ENCODE results near the gene ADM2.

Gene ADM2

DNA sequence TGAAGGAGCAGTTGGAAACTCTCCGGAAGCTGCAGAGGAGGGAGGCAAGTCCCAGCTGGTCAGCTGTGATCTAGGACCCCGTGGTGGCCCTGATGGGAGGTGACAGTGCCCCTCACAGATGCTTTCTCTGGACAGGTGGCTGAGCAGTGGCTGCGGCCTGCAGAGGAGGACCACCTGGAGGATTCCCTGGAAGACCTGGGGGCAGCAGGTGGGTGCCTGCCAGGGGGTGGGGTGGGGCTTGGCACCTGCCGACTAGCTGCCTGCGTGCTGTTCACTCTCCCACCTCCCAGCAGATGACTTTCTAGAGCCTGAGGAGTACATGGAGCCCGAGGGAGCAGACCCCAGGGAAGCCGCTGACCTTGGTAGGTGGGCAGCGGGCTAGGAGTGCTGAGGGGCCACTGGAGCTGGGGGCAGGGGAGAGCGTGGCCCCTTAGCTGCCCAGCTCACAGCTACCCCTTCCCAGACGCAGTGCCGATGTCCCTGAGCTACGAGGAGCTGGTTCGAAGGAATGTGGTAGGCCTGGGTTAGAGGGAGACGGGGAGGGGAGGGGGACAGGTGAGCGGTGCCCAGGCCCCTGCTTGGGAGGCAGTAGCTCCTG, 41.0 kb downstream of the ADM2 start:
- H3K9me3 ChIP-seq (ENCODE audit: control insufficient read depth, insufficient read depth, low read length): no peaks in the 10 kb centered on the region
- peaks cover 19% of the 10 kb centered on the region for H3K4me1 ChIP-seq (ENCODE audit: control insufficient read depth, low read length)
- no peak overlapping the region for H3K4me2 ChIP-seq (ENCODE audit: low read length)
- no peaks in the 10 kb centered on the region for H3K27me3 ChIP-seq (ENCODE audit: control insufficient read depth, low read length)
- no peak overlapping the region for H3K27ac ChIP-seq (ENCODE audit: low read depth, low read length)
- no peak overlapping the region for H3K4me3 ChIP-seq (ENCODE audit: low read length)
- no peaks in the 10 kb centered on the region for H4K20me1 ChIP-seq (ENCODE audit: control insufficient read depth, insufficient read depth, low read depth, low read length)
- H3K36me3 ChIP-seq (ENCODE audit: control insufficient read depth, low read length): peaks cover 70% of the 10 kb centered on the region
- H3F3A ChIP-seq (ENCODE audit: control insufficient read depth, insufficient read depth): peaks cover 2% of the 10 kb centered on the region; the same call in 1 of the 2 replicates
- TF ChIP-seq, protein P1, sequence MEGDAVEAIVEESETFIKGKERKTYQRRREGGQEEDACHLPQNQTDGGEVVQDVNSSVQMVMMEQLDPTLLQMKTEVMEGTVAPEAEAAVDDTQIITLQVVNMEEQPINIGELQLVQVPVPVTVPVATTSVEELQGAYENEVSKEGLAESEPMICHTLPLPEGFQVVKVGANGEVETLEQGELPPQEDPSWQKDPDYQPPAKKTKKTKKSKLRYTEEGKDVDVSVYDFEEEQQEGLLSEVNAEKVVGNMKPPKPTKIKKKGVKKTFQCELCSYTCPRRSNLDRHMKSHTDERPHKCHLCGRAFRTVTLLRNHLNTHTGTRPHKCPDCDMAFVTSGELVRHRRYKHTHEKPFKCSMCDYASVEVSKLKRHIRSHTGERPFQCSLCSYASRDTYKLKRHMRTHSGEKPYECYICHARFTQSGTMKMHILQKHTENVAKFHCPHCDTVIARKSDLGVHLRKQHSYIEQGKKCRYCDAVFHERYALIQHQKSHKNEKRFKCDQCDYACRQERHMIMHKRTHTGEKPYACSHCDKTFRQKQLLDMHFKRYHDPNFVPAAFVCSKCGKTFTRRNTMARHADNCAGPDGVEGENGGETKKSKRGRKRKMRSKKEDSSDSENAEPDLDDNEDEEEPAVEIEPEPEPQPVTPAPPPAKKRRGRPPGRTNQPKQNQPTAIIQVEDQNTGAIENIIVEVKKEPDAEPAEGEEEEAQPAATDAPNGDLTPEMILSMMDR (IDR thresholded peaks at IDR 0.05; ENCODE audit: low read depth, low read length, poor library complexity, severe bottlenecking): no peak
- H3K9me2 ChIP-seq (replicated peaks; ENCODE audit: control insufficient read depth, low read length): no peaks in the 10 kb centered on the region
- peaks cover 59% of the 10 kb centered on the region for H3K79me2 ChIP-seq (ENCODE audit: control insufficient read depth, low read length)

DNA sequence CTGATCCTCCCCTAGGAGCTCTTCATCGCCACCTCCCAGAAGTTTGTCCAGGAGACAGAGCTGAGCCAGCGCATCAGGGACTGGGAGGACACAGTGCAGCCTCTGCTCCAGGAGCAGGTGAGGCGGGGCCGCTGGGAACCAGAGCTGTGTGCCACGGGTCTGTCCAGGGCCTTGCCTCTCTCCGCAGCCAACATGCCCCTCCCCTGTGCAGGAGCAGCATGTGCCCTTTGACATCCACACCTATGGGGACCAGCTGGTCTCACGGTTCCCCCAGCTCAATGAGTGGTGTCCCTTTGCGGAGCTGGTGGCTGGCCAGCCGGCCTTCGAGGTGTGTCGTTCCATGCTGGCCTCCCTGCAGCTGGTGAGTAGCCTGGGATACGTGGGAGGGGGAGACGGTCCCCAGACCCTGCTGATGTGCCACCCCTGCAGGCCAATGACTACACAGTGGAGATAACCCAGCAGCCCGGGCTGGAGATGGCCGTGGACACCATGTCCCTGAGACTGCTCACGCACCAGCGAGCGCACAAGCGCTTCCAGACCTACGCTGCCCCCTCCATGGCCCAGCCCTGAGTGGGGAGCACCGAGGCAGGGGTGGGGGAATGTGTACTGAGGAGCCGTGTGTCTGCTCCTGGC, 41.6 kb downstream of the ADM2 start:
- TF ChIP-seq, protein P1 (IDR thresholded peaks at IDR 0.05; ENCODE audit: low read depth, low read length, poor library complexity, severe bottlenecking): no peak
- TF ChIP-seq EZH2phosphoT487 (IDR thresholded peaks at IDR 0.05; ENCODE audit: borderline replicate concordance, low read length): no peak
- Histone ChIP-seq H3K9me3 (ENCODE audit: control insufficient read depth, insufficient read depth, low read length) (no peaks in the 10 kb centered on the region), H3K9me2 (replicated peaks; ENCODE audit: control insufficient read depth, low read length) (no peaks in the 10 kb centered on the region), H3K4me1 (ENCODE audit: control insufficient read depth, low read length) (peaks cover 22% of the 10 kb centered on the region), H3K27ac (ENCODE audit: low read depth, low read length) (no peak overlapping the region), H3K4me2 (ENCODE audit: low read length) (no peak overlapping the region), H3K36me3 (ENCODE audit: control insufficient read depth, low read length) (peaks cover 64% of the 10 kb centered on the region), H4K20me1 (ENCODE audit: control insufficient read depth, insufficient read depth, low read depth, low read length) (no peaks in the 10 kb centered on the region), H3F3A (ENCODE audit: control insufficient read depth, insufficient read depth) (peaks cover 8% of the 10 kb centered on the region), H3K27me3 (ENCODE audit: control insufficient read depth, low read length) (no peaks in the 10 kb centered on the region), H3K79me2 (ENCODE audit: control insufficient read depth, low read length) (peaks cover 54% of the 10 kb centered on the region), H3K4me3 (ENCODE audit: low read length) (no peak overlapping the region)

DNA sequence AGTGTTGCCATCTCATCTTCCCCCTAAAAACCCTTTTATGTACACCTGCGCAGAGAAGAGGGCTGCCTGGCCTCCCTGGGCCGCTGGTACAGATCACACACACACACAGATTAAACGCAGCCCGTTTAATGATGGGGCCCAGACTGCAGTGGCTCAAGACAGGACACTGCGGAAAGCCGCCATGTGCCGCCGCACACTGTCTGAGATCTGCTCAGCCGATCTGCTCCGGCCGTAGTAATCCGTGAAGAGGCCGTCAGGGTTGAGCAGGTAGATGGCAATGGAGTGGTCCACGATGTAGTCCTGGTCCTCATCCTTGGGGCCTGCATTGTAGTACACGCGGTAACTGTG, 42.1 kb downstream of the ADM2 start:
- H4K20me1 ChIP-seq (ENCODE audit: control insufficient read depth, insufficient read depth, low read depth, low read length): no peaks in the 10 kb centered on the region
- H3K4me1 ChIP-seq (ENCODE audit: control insufficient read depth, low read length): peaks cover 22% of the 10 kb centered on the region
- H3K27ac ChIP-seq (ENCODE audit: low read depth, low read length): no peak overlapping the region
- no peaks in the 10 kb centered on the region for H3K9me2 ChIP-seq (replicated peaks; ENCODE audit: control insufficient read depth, low read length)
- peak overlapping the region; percentile 93; the same call in 1 of the 2 replicates for H3K4me3 ChIP-seq (ENCODE audit: low read length)
- peaks cover 51% of the 10 kb centered on the region for H3K79me2 ChIP-seq (ENCODE audit: control insufficient read depth, low read length)
- no peaks in the 10 kb centered on the region for H3K9me3 ChIP-seq (ENCODE audit: control insufficient read depth, insufficient read depth, low read length)
- peaks cover 58% of the 10 kb centered on the region for H3K36me3 ChIP-seq (ENCODE audit: control insufficient read depth, low read length)
- peak overlapping the region; percentile 97 for H3K4me2 ChIP-seq (ENCODE audit: low read length)
- TF ChIP-seq EZH2phosphoT487 (IDR thresholded peaks at IDR 0.05; ENCODE audit: borderline replicate concordance, low read length): no peak
- TF ChIP-seq, protein P1 (IDR thresholded peaks at IDR 0.05; ENCODE audit: low read depth, low read length, poor library complexity, severe bottlenecking): no peak
- no peaks in the 10 kb centered on the region for H3K27me3 ChIP-seq (ENCODE audit: control insufficient read depth, low read length)
- H3F3A ChIP-seq (ENCODE audit: control insufficient read depth, insufficient read depth): peaks cover 13% of the 10 kb centered on the region
